DND-41 (cell line): ENCODE data around the gene INTS3.

Experiments
- ATAC-seq: fragments of 200-7000 bp; cut with Tn5 transposase; 3 replicates; pipeline ENCODE4 v1.9.1; 2021; ENCODE audit warnings: low read depth; ENCODE audit not compliant: insufficient read depth
- DNase-seq: peaks from one replicate; pipeline ENCODE4 v3.0.0-alpha.2; 2020
- H2AFZ ChIP-seq: 2 replicates; pipeline ENCODE4 v1.6.0; 2012; ENCODE audit warnings: low read depth, low read length
- H3K27ac ChIP-seq: 2 replicates; pipeline ENCODE4 v1.5.1; 2012; ENCODE audit warnings: low read length, inconsistent platforms
- H3K27me3 ChIP-seq: fragments of 200-600 bp; sonication (generic); 2 replicates; pipeline ENCODE4 v1.6.0; 2012; ENCODE audit warnings: low read length, mild to moderate bottlenecking, inconsistent platforms; ENCODE audit not compliant: insufficient read depth, poor library complexity
- H3K36me3 ChIP-seq: 2 replicates; pipeline ENCODE4 v1.5.1; 2012; ENCODE audit warnings: low read length, inconsistent platforms; ENCODE audit not compliant: insufficient read depth
- H3K4me1 ChIP-seq: 2 replicates; pipeline ENCODE4 v1.5.1; 2012; ENCODE audit warnings: mild to moderate bottlenecking, low read length; ENCODE audit not compliant: insufficient read depth
- H3K4me2 ChIP-seq: 2 replicates; pipeline ENCODE4 v1.6.0; 2012; ENCODE audit warnings: mild to moderate bottlenecking, moderate library complexity, low read length, inconsistent platforms; ENCODE audit not compliant: insufficient read depth
- H3K4me3 ChIP-seq, 2 experiments: fragments of 200-600 bp in 1 of 2; shearing (Covaris generic) in 1 of 2; 2 replicates each; pipeline ENCODE4 v1.5.1; 2012 to 2016; ENCODE audit warnings: inconsistent platforms in 2 of 2, low read length in 2 of 2, mild to moderate bottlenecking in 2 of 2, low read depth in 1 of 2, moderate library complexity in 1 of 2
- H3K79me2 ChIP-seq: 2 replicates; pipeline ENCODE4 v1.6.0; 2012; ENCODE audit warnings: low read length, inconsistent platforms; ENCODE audit not compliant: insufficient read depth
- H3K9ac ChIP-seq: 2 replicates; pipeline ENCODE4 v1.6.0; 2012; ENCODE audit warnings: low read depth, mild to moderate bottlenecking, inconsistent platforms, low read length, moderate library complexity
- H3K9me3 ChIP-seq: 2 replicates; pipeline ENCODE4 v1.5.1; 2012; ENCODE audit warnings: low read length, moderate library complexity, mild to moderate bottlenecking, inconsistent platforms; ENCODE audit not compliant: insufficient read depth, severe bottlenecking
- H4K20me1 ChIP-seq: 2 replicates; pipeline ENCODE4 v1.6.0; 2012; ENCODE audit warnings: low read length; ENCODE audit not compliant: insufficient read depth
- EZH2 ChIP-seq: IDR thresholded peaks from 3 replicates; pipeline ENCODE4 v1.6.1; 2012; ENCODE audit warnings: borderline replicate concordance, low read depth, mild to moderate bottlenecking, moderate library complexity, low read length, inconsistent platforms; ENCODE audit not compliant: severe bottlenecking
- TF ChIP-seq, protein P1 (sequence below): IDR thresholded peaks from 2 replicates; pipeline ENCODE4 v1.5.1; 2012; ENCODE audit warnings: borderline replicate concordance, low read length, moderate library complexity, mild to moderate bottlenecking; ENCODE audit not compliant: poor library complexity, severe bottlenecking; ENCODE audit errors: extremely low read depth

The INTS3 gene

DNA sequence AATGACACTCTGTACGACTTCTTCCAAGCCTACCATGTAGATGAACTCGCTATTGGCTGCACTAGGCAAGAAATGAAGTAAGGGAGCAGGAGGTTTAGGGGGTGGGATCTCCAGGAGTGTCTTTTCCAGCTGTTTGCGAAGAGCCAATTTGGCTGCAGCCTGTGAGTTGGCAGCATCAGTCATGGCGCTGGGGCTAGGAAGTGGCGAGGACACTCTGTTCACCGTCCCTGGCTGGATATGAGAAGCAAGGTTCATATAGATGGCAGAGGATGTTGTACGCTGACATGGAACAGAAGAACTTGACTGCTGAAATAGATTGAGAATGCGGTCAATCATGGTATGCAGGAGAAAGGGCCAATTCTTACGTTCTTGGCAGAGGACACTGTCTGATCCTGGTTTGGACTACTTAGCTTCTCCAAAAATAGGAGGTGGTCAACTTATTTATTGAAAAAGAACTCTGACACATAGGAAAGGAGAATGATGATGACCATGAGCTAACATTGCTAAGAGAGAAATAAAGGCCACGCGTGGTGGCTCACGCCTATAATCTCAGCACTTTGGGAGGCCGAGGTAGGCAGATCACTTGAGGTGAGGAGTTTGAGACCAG is 88.5 kb downstream of the INTS3 start:
- TF ChIP-seq, protein P1, sequence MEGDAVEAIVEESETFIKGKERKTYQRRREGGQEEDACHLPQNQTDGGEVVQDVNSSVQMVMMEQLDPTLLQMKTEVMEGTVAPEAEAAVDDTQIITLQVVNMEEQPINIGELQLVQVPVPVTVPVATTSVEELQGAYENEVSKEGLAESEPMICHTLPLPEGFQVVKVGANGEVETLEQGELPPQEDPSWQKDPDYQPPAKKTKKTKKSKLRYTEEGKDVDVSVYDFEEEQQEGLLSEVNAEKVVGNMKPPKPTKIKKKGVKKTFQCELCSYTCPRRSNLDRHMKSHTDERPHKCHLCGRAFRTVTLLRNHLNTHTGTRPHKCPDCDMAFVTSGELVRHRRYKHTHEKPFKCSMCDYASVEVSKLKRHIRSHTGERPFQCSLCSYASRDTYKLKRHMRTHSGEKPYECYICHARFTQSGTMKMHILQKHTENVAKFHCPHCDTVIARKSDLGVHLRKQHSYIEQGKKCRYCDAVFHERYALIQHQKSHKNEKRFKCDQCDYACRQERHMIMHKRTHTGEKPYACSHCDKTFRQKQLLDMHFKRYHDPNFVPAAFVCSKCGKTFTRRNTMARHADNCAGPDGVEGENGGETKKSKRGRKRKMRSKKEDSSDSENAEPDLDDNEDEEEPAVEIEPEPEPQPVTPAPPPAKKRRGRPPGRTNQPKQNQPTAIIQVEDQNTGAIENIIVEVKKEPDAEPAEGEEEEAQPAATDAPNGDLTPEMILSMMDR: no peak
- TF ChIP-seq EZH2: no peak
- Histone ChIP-seq H3K27ac (no peak overlapping the region), H3K4me1 (no peaks in the 10 kb centered on the region), H2AFZ (no peak overlapping the region), H3K27me3 (no peaks in the 10 kb centered on the region), H4K20me1 (no peaks in the 10 kb centered on the region), H3K79me2 (0 out of 2 replicates have a peak, but pooled peaks cover 5% of the 10 kb centered on the region), H3K9ac (no peak overlapping the region), H3K4me3 (no peak overlapping the region), H3K9me3 (no peaks in the 10 kb centered on the region), H3K36me3 (peaks cover 93% of the 10 kb centered on the region), H3K4me2 (no peak overlapping the region)
- ATAC-seq: no peak
- no peak for DNase-seq

DNA sequence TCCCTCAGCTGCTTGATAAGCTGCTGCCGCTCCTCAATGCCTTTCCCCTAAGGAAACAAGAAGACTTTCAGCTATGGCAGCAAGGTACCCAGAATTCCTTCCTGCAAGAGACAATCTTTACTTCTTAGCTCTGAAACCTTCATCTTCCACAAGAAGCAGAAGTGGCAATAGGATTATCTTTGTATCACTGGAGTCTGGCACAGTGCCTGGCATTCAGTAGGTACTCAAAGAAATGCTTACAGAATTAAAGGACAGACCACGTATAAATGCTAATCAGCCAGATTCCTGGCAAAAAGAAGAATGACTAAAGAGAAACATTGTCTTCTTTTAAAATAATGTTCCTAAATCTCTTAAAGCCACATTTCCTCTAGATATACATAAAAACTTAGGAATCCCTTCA is 91.0 kb downstream of the INTS3 start:
- DNase-seq (no peak), ATAC-seq (no peak)
- H3K79me2 ChIP-seq: peaks cover 5% of the 10 kb centered on the region; the same call in 1 of the 2 replicates

More for the DNA sequence above, 91.0 kb downstream of the INTS3 start:
- H3K9me3 ChIP-seq: no peaks in the 10 kb centered on the region
- no peak overlapping the region for H3K4me3 ChIP-seq
- TF ChIP-seq EZH2: no peak
- TF ChIP-seq, protein P1: no peak
- no peak overlapping the region for H3K9ac ChIP-seq
- H2AFZ ChIP-seq: no peak overlapping the region
- H3K4me1 ChIP-seq: no peaks in the 10 kb centered on the region
- H3K36me3 ChIP-seq: peaks cover 78% of the 10 kb centered on the region
- no peak overlapping the region for H3K27ac ChIP-seq
- no peaks in the 10 kb centered on the region for H4K20me1 ChIP-seq
- no peak overlapping the region for H3K4me2 ChIP-seq
- no peaks in the 10 kb centered on the region for H3K27me3 ChIP-seq
